ENCODE measurements around the gene ZIC3.
"Not testable (repeated sequence)": the region's sequence is repeated elsewhere in the genome, so short reads cannot be mapped to it uniquely, and the experiment has no call there.

The ZIC3 gene

DNA sequence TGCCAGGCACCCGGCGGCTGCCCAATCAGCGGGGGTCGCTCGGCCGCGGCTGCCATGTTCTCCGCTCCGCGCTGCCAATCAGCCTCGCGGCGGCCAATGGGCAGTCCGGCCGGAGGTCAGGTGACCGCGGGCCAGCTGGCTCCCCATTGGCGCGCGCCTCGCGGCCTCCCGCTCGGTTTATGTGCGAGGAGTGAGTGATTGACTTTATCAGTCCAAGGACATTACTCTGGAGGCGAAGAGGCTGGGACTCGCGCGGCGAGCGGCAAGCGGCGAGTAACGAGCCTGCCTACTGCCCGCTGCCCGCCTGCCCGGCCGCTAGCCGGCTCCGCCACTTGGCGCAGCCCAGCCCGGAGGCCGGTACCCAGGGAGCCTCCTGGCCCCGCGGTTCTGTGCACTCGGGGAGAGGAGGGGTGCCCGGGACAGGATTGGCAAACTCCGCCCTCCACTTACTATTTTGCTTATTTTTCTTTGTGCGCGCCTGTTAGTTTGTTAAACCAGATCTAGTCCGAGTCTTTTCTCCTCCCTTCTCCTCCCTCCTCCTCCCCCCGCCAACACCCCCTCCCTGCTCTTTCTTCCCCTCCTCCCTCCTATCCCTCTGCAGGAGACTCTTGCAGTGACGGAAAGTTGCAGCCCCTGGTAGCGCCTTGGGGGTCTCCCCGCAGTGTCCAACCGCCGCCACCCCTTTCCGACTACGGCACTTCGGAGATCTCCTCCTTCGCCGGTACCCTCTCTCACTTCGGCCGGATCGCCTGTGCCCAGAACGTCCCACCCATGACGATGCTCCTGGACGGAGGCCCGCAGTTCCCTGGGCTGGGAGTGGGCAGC lies at the start of gene ZIC3:
Gene ZIC3 (plus strand): TSS at position 207 of the 825 bp plus-strand sequence. CDS start 565 bp downstream, at position 772.
- peak; percentile 89 for DNase-seq

- DNase-seq: no peak
These were observed 46.5 kb upstream of the ZIC3 start for GRCh38 chrX:137519459-137519858.

GRCh38 chrX:137545711-137546651 lies 19.9 kb upstream of the ZIC3 start:
- DNase-seq: no peak

DNA sequence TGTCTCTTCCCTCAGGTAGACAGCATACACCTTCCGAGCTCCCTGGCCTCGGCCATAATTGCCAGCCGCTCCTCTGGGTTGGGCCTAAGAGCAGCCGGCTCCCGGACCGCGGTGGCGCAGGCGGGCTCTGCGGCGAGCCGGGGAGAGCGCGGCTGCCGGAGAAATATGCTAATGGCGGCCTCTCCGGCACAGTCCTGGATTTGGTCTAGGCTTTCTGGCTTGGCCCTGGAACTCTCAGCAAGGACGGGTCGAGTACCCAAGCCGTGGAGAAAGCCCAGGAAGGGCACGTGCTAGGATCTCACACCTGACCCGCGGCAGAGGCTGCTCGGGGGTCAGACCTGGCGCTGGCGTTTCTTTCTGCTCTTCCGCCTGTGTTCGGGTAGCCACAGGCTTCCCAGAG lies 18.6 kb upstream of the ZIC3 start:
- DNase-seq: no peak

DNA sequence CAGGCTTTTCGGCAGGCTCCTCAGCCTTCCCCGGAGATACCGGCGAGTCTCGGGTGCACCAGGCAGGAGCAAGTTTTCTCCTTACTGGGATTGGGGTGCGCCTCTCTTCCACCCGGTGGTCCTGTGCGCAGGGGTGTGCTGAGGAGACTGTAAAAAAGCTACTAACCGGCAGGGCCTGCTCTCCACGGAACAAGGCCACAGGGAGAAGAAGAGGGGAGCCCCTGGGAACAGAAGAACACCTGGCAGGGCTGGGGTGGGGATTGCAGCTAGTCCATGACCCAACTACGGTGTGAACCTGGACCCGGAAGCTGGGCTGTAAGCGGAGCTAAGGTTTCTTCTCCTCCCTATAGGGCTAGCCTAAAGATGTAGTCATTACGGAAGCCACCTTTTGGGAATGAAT lies 17.7 kb upstream of the ZIC3 start:
- no peak for DNase-seq

GRCh38 chrX:137549073-137549472 lies 16.9 kb upstream of the ZIC3 start:
- DNase-seq: no peak

GRCh38 chrX:137549851-137550664 lies 15.9 kb upstream of the ZIC3 start:
- no peak for DNase-seq

DNA sequence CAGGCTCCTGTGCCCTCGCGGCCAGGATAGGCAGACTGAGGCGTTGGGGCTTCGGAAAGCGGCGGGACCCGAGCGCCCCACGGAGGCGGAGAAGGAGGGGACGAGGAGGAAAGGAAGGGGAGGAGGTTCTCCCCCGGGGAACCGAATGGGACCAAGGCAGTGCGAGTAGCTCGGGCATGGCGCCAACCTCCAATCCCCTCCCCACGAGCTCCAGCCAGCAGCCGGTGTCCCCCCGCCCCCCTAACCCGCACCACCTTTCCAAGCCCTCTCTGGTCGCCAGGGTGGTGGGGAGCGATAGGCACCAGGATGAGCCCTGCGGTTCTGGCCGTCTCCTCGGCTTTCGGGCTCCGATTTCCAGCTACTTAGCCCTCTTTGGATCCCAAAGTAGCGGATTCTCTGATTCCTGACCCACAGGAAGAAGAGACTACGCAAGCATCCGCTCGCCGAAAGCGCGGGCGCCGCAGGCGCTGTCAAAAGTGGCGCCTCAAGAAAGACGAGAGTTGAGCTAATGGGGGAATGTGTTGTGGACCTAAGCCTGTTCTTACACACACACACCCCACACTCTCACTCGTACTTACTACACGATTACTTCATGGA lies 15.2 kb upstream of the ZIC3 start:
- no peak for DNase-seq

DNA sequence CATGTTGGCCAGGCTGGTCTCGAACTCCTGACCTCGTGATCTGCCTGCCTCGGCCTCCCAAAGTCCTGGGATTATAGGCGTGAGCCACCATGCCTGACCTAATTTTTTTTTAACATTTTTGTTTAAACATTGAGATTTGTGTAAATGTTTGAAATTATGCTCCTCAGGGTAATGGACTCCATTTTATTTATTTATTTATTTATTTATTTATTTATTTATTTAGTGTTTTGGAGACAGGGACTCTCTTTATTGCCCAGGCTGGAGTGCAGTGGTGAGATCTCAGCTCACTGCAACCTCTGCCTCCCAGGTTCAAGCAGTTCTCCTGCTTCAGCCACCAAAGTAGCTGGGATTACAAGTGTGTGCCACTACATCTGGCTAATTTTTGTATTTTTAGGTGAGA lies 13.8 kb upstream of the ZIC3 start:
- not testable (repeated sequence) for DNase-seq

GRCh38 chrX:137562096-137562495 lies 3.8 kb upstream of the ZIC3 start:
- no peak for DNase-seq

GRCh38 chrX:137563681-137564651 lies 2.0 kb upstream of the ZIC3 start:
- no peak for DNase-seq

GRCh38 chrX:137565318-137565904 lies 516 bp upstream of the ZIC3 start:
- no peak for DNase-seq

DNA sequence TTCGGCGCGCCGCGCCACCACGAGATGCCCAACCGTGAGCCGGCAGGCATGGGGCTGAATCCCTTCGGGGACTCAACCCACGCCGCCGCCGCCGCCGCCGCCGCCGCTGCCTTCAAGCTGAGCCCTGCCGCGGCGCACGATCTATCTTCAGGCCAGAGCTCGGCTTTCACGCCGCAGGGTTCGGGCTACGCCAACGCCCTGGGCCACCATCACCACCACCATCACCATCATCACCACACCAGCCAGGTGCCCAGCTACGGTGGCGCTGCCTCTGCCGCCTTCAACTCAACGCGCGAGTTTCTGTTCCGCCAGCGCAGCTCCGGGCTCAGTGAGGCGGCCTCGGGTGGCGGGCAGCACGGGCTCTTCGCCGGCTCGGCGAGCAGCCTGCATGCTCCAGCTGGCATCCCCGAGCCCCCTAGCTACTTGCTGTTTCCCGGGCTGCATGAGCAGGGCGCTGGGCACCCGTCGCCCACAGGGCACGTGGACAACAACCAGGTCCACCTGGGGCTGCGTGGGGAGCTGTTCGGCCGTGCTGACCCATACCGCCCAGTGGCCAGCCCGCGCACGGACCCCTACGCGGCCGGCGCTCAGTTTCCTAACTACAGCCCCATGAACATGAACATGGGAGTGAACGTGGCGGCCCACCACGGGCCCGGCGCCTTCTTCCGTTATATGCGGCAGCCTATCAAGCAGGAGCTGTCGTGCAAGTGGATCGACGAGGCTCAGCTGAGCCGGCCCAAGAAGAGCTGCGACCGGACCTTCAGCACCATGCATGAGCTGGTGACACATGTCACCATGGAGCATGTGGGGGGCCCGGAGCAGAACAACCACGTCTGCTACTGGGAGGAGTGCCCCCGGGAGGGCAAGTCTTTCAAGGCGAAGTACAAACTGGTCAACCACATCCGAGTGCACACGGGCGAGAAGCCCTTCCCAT lies 1.1 kb downstream of the ZIC3 start:
- no peak for DNase-seq

- DNase-seq: no peak
These were observed 1.8 kb downstream of the ZIC3 start for GRCh38 chrX:137567682-137568232.

GRCh38 chrX:137568741-137569469 lies 3.0 kb downstream of the ZIC3 start:
- no peak for DNase-seq

GRCh38 chrX:137569470-137569891 lies 3.6 kb downstream of the ZIC3 start:
- no peak for DNase-seq

DNA sequence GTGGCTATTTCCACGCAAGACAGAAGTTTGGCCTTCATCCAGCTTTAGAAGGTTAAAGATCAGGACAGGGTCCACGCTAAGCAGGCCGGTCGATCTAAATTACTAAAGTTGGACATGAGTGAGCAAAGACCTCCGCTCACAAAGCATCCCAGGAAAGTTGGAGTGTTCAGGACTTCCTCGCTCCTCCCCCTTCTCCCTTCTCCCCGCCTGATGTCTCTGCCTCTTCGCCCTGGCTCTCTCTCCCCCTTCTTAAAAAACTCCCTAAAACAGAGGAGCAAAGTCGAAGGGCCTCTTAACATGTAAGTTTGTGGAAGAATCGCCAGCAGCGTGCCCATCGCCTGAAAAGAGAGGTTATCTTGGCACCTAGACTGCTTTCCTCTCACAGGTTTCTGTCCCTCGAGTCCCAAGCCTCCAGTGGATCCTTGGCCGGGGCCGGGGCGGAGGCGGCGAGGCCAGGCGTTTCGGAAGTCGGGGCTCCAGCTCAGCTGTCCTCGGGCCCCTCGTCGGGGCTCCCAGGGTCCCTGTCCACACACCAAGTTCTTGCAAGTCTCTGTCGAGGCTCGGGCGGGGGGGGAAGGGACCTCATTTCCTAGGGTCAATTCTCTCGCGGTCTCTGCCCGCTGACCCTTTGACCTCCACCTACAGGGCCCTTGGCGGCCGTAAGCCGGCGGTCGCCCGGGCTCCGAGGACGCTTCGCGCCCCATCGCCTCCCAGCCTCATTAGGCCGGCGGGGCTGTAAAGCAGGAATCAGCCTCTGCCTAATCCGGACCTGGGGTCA lies 7.6 kb downstream of the ZIC3 start:
- DNase-seq: no peak
